OCI-LY3 (cell line): Measurements from ENCODE around the gene LRRC66.

Experiments used
- H2AFZ ChIP-seq: fragments of 200-600, 300-600 bp; shearing (Covaris generic); 2 replicates; pipeline ENCODE4 v1.6.0; 2014; ENCODE audit warnings: antibody characterized with exemption, low read depth, low read length
- H3K27ac ChIP-seq: fragments of 200-600, 300-600 bp; sonication (generic); 2 replicates; pipeline ENCODE4 v1.5.1; 2014; ENCODE audit warnings: mild to moderate bottlenecking, low read length, moderate library complexity, mixed read lengths
- H3K27me3 ChIP-seq: fragments of 200-600, 300-600 bp; sonication (generic); 2 replicates; pipeline ENCODE4 v1.6.1; 2014; ENCODE audit warnings: low read depth, low read length, mixed read lengths
- H3K36me3 ChIP-seq: fragments of 200-600, 300-600 bp; sonication (generic); replicated peaks from 2 replicates; pipeline ENCODE3; 2014; ENCODE audit warnings: low read depth, low read length, mixed read lengths
- H3K4me1 ChIP-seq: fragments of 300-600, 200-600 bp; sonication (generic); 2 replicates; pipeline ENCODE4 v1.6.1; 2014; ENCODE audit warnings: low read length, mixed read lengths
- H3K4me2 ChIP-seq: fragments of 200-600, 300-600 bp; sonication (generic); 2 replicates; pipeline ENCODE4 v1.6.1; 2014; ENCODE audit warnings: low read length, mixed read lengths
- H3K4me3 ChIP-seq: fragments of 300-600, 200-600 bp; sonication (generic); 2 replicates; pipeline ENCODE4 v1.5.1; 2014; ENCODE audit warnings: antibody characterized with exemption, mild to moderate bottlenecking, low read length, moderate library complexity
- H3K79me2 ChIP-seq: fragments of 300-600, 200-600 bp; shearing (Covaris generic); 2 replicates; pipeline ENCODE4 v1.6.1; 2014; ENCODE audit warnings: mild to moderate bottlenecking, low read length, mixed read lengths
- H3K9ac ChIP-seq: fragments of 300-600, 200-600 bp; shearing (Covaris generic); 2 replicates; pipeline ENCODE4 v1.6.0; 2014; ENCODE audit warnings: mild to moderate bottlenecking, low read length, moderate library complexity
- H3K9me3 ChIP-seq: fragments of 200-600, 300-600 bp; shearing (Covaris generic); 2 replicates; pipeline ENCODE4 v1.6.1; 2014; ENCODE audit warnings: low read length, mixed read lengths; ENCODE audit not compliant: insufficient read depth
- H4K20me1 ChIP-seq: fragments of 200-600, 300-600 bp; sonication (generic); 2 replicates; pipeline ENCODE4 v1.6.1; 2016; ENCODE audit warnings: low read length, mixed read lengths; ENCODE audit not compliant: insufficient read depth
- EZH2phosphoT487 ChIP-seq: fragments of 200-600 bp; shearing (Covaris generic); IDR thresholded peaks from 2 replicates; pipeline ENCODE4 v1.6.1; 2018; ENCODE audit warnings: antibody characterized with exemption, mixed run types, low read depth
- TF ChIP-seq, protein P1 (sequence below): fragments of 200-600, 300-600 bp; sonication (generic); IDR thresholded peaks from 2 replicates; pipeline ENCODE4 v1.5.1; 2014; ENCODE audit warnings: antibody characterized with exemption, low read length, low read depth

LRRC66 gene

DNA sequence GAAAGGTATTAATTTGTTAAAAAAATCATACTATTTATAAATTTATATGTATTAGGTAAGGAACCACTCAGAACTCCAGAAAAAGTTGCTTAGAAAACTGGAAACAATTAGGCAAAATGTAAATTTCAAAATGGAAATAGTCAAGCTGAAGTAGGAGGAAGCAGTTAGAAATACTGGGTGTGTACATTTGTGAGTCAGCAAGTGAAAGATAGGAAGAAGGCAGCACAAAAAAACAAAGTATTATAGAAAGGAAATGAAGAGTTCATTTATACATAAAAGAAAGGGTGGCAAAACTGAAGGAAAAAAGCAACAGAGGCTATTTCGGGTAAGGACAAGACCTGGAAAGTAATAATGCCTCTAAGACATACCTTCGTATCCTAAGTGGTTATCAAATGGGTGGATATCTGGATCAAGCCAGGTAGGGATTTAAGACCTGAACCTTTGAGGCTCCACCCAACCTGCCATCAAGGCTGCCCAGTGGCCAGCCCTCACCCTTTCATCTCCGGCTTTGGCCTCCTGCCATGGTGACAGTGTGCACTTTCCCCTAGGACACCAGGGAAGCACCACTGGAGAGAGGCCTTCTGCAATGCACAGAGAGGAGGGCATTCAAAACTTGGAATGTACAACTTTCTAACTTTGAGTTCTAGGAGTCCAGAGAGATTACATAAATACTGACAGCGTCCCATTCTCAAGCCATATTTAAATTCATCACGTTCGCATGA is at the start of gene LRRC66:
TSS of gene LRRC66 (minus strand) at position 428 of the 722 bp plus-strand sequence. CDS start 2,750 bp downstream, outside the sequence.
- peaks cover 2% of the 10 kb centered on the region for H3K4me1 ChIP-seq
- no peak within 1 kb of the TSS for H3K9ac ChIP-seq
- no peak within 1 kb of the TSS for H2AFZ ChIP-seq
- TF ChIP-seq, protein P1, sequence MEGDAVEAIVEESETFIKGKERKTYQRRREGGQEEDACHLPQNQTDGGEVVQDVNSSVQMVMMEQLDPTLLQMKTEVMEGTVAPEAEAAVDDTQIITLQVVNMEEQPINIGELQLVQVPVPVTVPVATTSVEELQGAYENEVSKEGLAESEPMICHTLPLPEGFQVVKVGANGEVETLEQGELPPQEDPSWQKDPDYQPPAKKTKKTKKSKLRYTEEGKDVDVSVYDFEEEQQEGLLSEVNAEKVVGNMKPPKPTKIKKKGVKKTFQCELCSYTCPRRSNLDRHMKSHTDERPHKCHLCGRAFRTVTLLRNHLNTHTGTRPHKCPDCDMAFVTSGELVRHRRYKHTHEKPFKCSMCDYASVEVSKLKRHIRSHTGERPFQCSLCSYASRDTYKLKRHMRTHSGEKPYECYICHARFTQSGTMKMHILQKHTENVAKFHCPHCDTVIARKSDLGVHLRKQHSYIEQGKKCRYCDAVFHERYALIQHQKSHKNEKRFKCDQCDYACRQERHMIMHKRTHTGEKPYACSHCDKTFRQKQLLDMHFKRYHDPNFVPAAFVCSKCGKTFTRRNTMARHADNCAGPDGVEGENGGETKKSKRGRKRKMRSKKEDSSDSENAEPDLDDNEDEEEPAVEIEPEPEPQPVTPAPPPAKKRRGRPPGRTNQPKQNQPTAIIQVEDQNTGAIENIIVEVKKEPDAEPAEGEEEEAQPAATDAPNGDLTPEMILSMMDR: no peak
- no peak for TF ChIP-seq EZH2phosphoT487
- H3K27me3 ChIP-seq: no peaks in the 10 kb centered on the region
- no peak within 1 kb of the TSS for H3K4me2 ChIP-seq
- H3K79me2 ChIP-seq: no peaks in the 10 kb centered on the region
- H3K27ac ChIP-seq: no peak within 1 kb of the TSS
- H3K9me3 ChIP-seq: no peaks in the 10 kb centered on the region
- peaks cover 19% of the 10 kb centered on the region for H3K36me3 ChIP-seq
- H3K4me3 ChIP-seq: no peak within 1 kb of the TSS
- no peaks in the 10 kb centered on the region for H4K20me1 ChIP-seq

- no peak overlapping the region for H2AFZ ChIP-seq
- no peak overlapping the region for H3K4me3 ChIP-seq
- no peaks in the 10 kb centered on the region for H3K27me3 ChIP-seq
- H4K20me1 ChIP-seq: no peaks in the 10 kb centered on the region
- no peak overlapping the region for H3K9ac ChIP-seq
- H3K4me1 ChIP-seq: no peaks in the 10 kb centered on the region
- H3K79me2 ChIP-seq: no peaks in the 10 kb centered on the region
- H3K36me3 ChIP-seq: no peaks in the 10 kb centered on the region
- no peak overlapping the region for H3K27ac ChIP-seq
- H3K9me3 ChIP-seq: no peaks in the 10 kb centered on the region
- TF ChIP-seq EZH2phosphoT487: no peak
- TF ChIP-seq, protein P1: no peak
- no peak overlapping the region for H3K4me2 ChIP-seq
Observed at GRCh38 chr4:52069571-52069970, 49.4 kb upstream of the LRRC66 start.

DNA sequence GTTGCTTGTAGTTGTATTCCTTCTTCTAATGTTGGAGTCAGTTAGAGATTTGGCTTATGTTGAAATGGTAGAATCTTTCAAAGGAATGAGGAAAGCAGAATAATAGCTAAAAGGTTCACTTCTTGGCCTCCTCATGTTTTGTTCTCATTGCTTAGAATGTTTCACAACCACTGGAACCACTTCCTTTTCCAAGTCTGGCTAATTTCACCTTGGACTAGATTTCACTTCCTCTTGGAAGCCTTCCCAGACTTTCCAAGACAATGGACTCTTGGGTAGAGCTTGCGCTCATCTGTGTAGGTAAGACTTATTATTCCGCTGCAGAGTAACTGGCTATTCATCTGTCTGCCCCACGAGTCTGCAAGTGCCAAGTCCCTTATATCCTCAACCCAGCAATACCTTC is 39.2 kb upstream of the LRRC66 start:
- no peak overlapping the region for H3K27ac ChIP-seq

DNA sequence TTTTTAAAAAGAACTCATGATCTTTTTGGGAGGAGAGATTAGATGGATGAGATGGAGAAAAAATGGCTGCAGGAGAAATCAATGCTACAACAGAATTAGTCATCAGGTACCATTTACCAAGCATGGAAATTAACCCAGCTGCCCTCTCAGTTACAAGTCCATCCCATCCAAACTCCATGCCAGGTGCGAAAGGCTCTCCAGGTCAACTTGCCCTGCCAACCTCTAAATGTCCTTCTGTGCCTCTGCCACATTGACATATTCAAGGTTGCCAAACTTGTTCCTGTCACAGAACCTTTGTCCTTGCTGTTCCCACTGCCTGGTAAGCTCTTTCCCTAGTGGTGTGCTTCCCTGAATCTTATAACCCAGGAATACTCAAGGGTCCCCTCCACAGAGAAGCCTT is 38.1 kb upstream of the LRRC66 start:
- Histone ChIP-seq H2AFZ (no peak overlapping the region), H3K9me3 (no peaks in the 10 kb centered on the region), H3K4me1 (peaks cover under 1% of the 10 kb centered on the region; the same call in 1 of the 2 replicates), H3K4me2 (no peak overlapping the region), H3K4me3 (no peak overlapping the region), H3K36me3 (no peaks in the 10 kb centered on the region), H4K20me1 (no peaks in the 10 kb centered on the region), H3K27ac (no peak overlapping the region), H3K79me2 (no peaks in the 10 kb centered on the region), H3K27me3 (0 out of 2 replicates have a peak, but pooled peaks cover 2% of the 10 kb centered on the region), H3K9ac (no peak overlapping the region)
- no peak for TF ChIP-seq EZH2phosphoT487
- TF ChIP-seq, protein P1: no peak

More for the DNA sequence above, 39.2 kb upstream of the LRRC66 start:
- H3K4me1 ChIP-seq: no peaks in the 10 kb centered on the region
- H3K4me3 ChIP-seq: no peak overlapping the region
- H3K36me3 ChIP-seq: no peaks in the 10 kb centered on the region
- no peaks in the 10 kb centered on the region for H4K20me1 ChIP-seq
- no peaks in the 10 kb centered on the region for H3K27me3 ChIP-seq
- TF ChIP-seq EZH2phosphoT487: no peak
- TF ChIP-seq, protein P1: no peak
- H3K9ac ChIP-seq: no peak overlapping the region
- H2AFZ ChIP-seq: no peak overlapping the region
- no peak overlapping the region for H3K4me2 ChIP-seq
- H3K79me2 ChIP-seq: no peaks in the 10 kb centered on the region
- H3K9me3 ChIP-seq: no peaks in the 10 kb centered on the region
